ENCODE measurements around the gene MYO1B. TPM values are rescaled to one million over a fixed set of nuclear protein-coding genes. Genes with fewer than 3 reads are reported as not detected.

The MYO1B gene
- total and polyA plus RNA-seq, 2 donors (not counting 1 experiment from before 2014, with no cell fraction given) = 151 to 194 TPM

DNA sequence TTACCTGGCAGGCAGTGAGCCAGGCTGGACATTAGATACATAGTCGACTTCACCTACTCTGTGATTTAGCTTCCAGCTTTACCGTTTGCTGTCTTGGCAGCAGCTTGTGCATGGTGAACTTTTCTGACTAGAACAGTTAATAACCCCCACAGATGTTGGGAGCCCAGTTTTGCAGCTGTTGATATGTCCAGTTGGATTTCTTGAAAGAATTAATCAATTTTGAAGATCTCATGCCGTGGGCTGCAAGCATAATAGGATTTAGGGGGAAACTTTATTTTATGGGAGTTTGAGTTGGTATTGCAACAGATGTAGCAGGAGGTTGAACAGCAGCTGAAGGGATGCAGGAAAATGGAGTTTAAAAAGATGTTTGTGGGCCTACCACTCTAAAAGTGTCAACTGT, 13.8 kb downstream of the MYO1B start:
- Histone ChIP-seq H3K79me2 (ENCODE audit: control insufficient read depth, insufficient read depth, low read length) (peaks cover 93% of the 10 kb centered on the region), H4K20me1 (ENCODE audit: control insufficient read depth, extremely low read depth, insufficient read depth, low read length) (no peaks in the 10 kb centered on the region), H3K4me2 (ENCODE audit: extremely low read depth, insufficient read depth, low read length) (no peak overlapping the region)

DNA sequence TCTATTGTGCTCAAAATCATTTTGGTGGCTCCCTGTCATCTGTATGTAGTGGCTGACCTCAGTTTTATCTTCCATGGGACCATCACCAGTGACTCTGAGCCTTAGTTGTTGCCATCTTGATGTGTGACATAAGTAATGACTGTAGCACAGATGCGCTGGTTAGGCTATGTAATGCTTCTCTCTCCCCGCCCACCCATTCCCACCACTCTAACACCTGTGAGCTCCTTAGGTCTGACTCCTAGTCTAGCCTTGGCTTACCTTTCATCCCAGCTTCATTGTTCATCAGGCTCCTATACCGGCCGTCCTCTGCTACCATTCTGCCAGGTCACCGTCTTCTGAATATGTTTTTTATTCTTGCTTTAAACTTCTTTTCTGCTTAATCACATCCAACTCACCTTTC, 17.2 kb downstream of the MYO1B start:
- DNase-seq (ENCODE audit: low read depth in 2 of 2) = no peak
- H3K27ac ChIP-seq (ENCODE audit: insufficient read depth, low read length) = no peak overlapping the region
- no peak overlapping the region for H3K4me2 ChIP-seq (ENCODE audit: extremely low read depth, insufficient read depth, low read length)
- no peaks in the 10 kb centered on the region for H3K36me3 ChIP-seq (ENCODE audit: control insufficient read depth, insufficient read depth, low read length)
- H3K9ac ChIP-seq (ENCODE audit: insufficient read depth, low read length) = no peak overlapping the region
- no peaks in the 10 kb centered on the region for H3K9me3 ChIP-seq (ENCODE audit: control insufficient read depth, insufficient read depth, low read depth, low read length)
- no peaks in the 10 kb centered on the region for H4K20me1 ChIP-seq (ENCODE audit: control insufficient read depth, extremely low read depth, insufficient read depth, low read length)
- H3K4me1 ChIP-seq (ENCODE audit: control insufficient read depth, extremely low read depth, insufficient read depth, low read length) = peaks cover 24% of the 10 kb centered on the region
- H3K79me2 ChIP-seq (ENCODE audit: control insufficient read depth, insufficient read depth, low read length) = peaks cover 85% of the 10 kb centered on the region
- H3K27me3 ChIP-seq (ENCODE audit: control insufficient read depth, insufficient read depth, low read length) = no peaks in the 10 kb centered on the region
- no peak overlapping the region for H3K4me3 ChIP-seq (replicated peaks in 1 of 4; ENCODE audit: control extremely low read depth in 1 of 4, insufficient read depth in 1 of 4, low read depth in 3 of 4, low read length in 4 of 4)
- no peak overlapping the region for H2AFZ ChIP-seq (ENCODE audit: low read length)
- TF ChIP-seq EZH2 (IDR thresholded peaks at IDR 0.05; ENCODE audit: low read length, missing control alignments) = no peak

More for the DNA sequence above, 13.8 kb downstream of the MYO1B start:
- H3K27ac ChIP-seq (ENCODE audit: insufficient read depth, low read length) = no peak overlapping the region
- DNase-seq (ENCODE audit: low read depth in 2 of 2) = no peak
- no peak overlapping the region for H3K9ac ChIP-seq (ENCODE audit: insufficient read depth, low read length)
- H3K9me3 ChIP-seq (ENCODE audit: control insufficient read depth, insufficient read depth, low read depth, low read length) = no peaks in the 10 kb centered on the region
- no peaks in the 10 kb centered on the region for H3K36me3 ChIP-seq (ENCODE audit: control insufficient read depth, insufficient read depth, low read length)
- H3K27me3 ChIP-seq (ENCODE audit: control insufficient read depth, insufficient read depth, low read length) = no peaks in the 10 kb centered on the region
- no peak overlapping the region for H2AFZ ChIP-seq (ENCODE audit: low read length)
- no peak for TF ChIP-seq EZH2 (IDR thresholded peaks at IDR 0.05; ENCODE audit: low read length, missing control alignments)
- H3K4me3 ChIP-seq (replicated peaks in 1 of 4; ENCODE audit: control extremely low read depth in 1 of 4, insufficient read depth in 1 of 4, low read depth in 3 of 4, low read length in 4 of 4) = no peak overlapping the region
- peaks cover 18% of the 10 kb centered on the region for H3K4me1 ChIP-seq (ENCODE audit: control insufficient read depth, extremely low read depth, insufficient read depth, low read length)

- DNase-seq (ENCODE audit: low read depth in 2 of 2) = peak in 1 of 2 donors; percentile 30
- Histone ChIP-seq H3K27ac (ENCODE audit: insufficient read depth, low read length) (peak overlapping the region; percentile 11), H3K4me2 (ENCODE audit: extremely low read depth, insufficient read depth, low read length) (peak overlapping the region; percentile 36), H3K27me3 (ENCODE audit: control insufficient read depth, insufficient read depth, low read length) (no peaks in the 10 kb centered on the region), H3K4me1 (ENCODE audit: control insufficient read depth, extremely low read depth, insufficient read depth, low read length) (peaks cover 29% of the 10 kb centered on the region), H3K9me3 (ENCODE audit: control insufficient read depth, insufficient read depth, low read depth, low read length) (no peaks in the 10 kb centered on the region), H4K20me1 (ENCODE audit: control insufficient read depth, extremely low read depth, insufficient read depth, low read length) (no peaks in the 10 kb centered on the region), H3K9ac (ENCODE audit: insufficient read depth, low read length) (no peak overlapping the region), H3K36me3 (ENCODE audit: control insufficient read depth, insufficient read depth, low read length) (no peaks in the 10 kb centered on the region), H2AFZ (ENCODE audit: low read length) (no peak overlapping the region), H3K79me2 (ENCODE audit: control insufficient read depth, insufficient read depth, low read length) (peaks cover 85% of the 10 kb centered on the region), H3K4me3 (replicated peaks in 1 of 4; ENCODE audit: control extremely low read depth in 1 of 4, insufficient read depth in 1 of 4, low read depth in 3 of 4, low read length in 4 of 4) (no peak overlapping the region)
- TF ChIP-seq EZH2 (IDR thresholded peaks at IDR 0.05; ENCODE audit: low read length, missing control alignments) = no peak
Observed at GRCh38 chr2:191263050-191263449, 17.8 kb downstream of the MYO1B start.

DNA sequence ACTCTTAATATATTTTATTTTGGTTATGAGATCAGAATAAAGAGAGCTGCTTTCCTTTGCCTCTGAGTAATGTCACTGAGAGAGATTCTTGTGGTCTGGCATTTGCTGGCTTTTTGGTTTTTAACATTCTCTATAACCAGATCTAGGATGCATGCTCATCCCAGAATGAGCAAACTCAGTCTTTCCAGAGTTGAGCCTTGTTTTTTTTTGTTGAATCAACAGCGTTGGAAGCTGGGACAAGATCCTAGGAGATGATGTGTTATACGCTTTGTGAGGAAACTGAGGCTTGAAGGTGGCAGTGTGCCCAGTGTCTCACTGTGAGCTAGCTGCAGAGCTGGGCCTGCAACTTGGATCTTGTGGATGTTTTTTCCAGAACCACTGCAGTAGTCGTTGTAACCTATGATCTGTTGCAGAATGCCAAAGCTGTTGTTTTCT, 19.5 kb downstream of the MYO1B start:
- no peak overlapping the region for H3K9ac ChIP-seq (ENCODE audit: insufficient read depth, low read length)

More for the DNA sequence above, 19.5 kb downstream of the MYO1B start:
- Histone ChIP-seq H3K9me3 (ENCODE audit: control insufficient read depth, insufficient read depth, low read depth, low read length) (no peaks in the 10 kb centered on the region), H3K36me3 (ENCODE audit: control insufficient read depth, insufficient read depth, low read length) (no peaks in the 10 kb centered on the region), H3K4me1 (ENCODE audit: control insufficient read depth, extremely low read depth, insufficient read depth, low read length) (peaks cover 29% of the 10 kb centered on the region), H3K27ac (ENCODE audit: insufficient read depth, low read length) (peak overlapping the region; percentile 82), H4K20me1 (ENCODE audit: control insufficient read depth, extremely low read depth, insufficient read depth, low read length) (no peaks in the 10 kb centered on the region), H3K4me3 (replicated peaks in 1 of 4; ENCODE audit: control extremely low read depth in 1 of 4, insufficient read depth in 1 of 4, low read depth in 3 of 4, low read length in 4 of 4) (no peak overlapping the region), H3K4me2 (ENCODE audit: extremely low read depth, insufficient read depth, low read length) (peak overlapping the region; percentile 84), H3K27me3 (ENCODE audit: control insufficient read depth, insufficient read depth, low read length) (no peaks in the 10 kb centered on the region), H3K79me2 (ENCODE audit: control insufficient read depth, insufficient read depth, low read length) (peaks cover 86% of the 10 kb centered on the region), H2AFZ (ENCODE audit: low read length) (no peak overlapping the region)
- peak; percentile 80 to 95 for DNase-seq (ENCODE audit: low read depth in 2 of 2)
- TF ChIP-seq EZH2 (IDR thresholded peaks at IDR 0.05; ENCODE audit: low read length, missing control alignments) = no peak
- TF ChIP-seq, protein P1, sequence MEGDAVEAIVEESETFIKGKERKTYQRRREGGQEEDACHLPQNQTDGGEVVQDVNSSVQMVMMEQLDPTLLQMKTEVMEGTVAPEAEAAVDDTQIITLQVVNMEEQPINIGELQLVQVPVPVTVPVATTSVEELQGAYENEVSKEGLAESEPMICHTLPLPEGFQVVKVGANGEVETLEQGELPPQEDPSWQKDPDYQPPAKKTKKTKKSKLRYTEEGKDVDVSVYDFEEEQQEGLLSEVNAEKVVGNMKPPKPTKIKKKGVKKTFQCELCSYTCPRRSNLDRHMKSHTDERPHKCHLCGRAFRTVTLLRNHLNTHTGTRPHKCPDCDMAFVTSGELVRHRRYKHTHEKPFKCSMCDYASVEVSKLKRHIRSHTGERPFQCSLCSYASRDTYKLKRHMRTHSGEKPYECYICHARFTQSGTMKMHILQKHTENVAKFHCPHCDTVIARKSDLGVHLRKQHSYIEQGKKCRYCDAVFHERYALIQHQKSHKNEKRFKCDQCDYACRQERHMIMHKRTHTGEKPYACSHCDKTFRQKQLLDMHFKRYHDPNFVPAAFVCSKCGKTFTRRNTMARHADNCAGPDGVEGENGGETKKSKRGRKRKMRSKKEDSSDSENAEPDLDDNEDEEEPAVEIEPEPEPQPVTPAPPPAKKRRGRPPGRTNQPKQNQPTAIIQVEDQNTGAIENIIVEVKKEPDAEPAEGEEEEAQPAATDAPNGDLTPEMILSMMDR (conservative IDR thresholded peaks at IDR 0.05 in 1 of 2, IDR thresholded peaks at IDR 0.05 in 1 of 2; ENCODE audit: low read depth in 1 of 2, low read length in 2 of 2) = no peak

All from fibroblast of lung (primary cell).